ENCODE measurements around the gene NEU2. TPM values are rescaled to one million over a fixed set of nuclear protein-coding genes. Genes with fewer than 3 reads are reported as not detected.
A peak's percentile ranks its signal among the peaks of the same experiment; 100 is the strongest.

The NEU2 gene
- total RNA-seq, 4 donors from 2014 or later = not detected

DNA sequence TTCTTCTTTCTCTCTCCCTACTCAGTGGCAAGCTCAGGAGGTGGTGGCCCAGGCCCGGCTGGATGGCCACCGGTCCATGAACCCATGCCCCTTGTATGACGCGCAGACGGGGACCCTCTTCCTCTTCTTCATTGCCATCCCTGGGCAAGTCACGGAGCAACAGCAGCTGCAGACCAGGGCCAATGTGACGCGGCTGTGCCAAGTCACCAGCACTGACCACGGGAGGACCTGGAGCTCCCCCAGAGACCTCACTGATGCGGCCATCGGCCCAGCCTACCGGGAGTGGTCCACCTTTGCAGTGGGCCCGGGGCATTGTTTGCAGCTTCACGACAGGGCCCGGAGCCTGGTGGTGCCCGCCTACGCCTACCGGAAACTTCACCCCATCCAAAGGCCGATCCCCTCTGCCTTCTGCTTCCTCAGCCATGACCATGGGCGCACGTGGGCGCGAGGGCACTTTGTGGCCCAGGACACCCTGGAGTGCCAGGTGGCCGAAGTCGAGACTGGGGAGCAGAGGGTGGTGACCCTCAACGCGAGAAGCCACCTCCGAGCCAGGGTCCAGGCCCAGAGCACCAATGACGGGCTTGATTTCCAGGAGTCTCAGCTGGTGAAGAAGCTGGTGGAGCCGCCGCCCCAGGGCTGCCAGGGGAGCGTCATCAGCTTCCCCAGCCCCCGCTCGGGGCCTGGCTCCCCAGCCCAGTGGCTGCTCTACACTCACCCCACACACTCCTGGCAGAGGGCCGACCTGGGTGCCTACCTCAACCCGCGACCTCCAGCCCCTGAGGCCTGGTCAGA, 1.8 kb downstream of the NEU2 start:
- DNase-seq (ENCODE audit: low spot score) (no peak), ATAC-seq (ENCODE audit: low FRiP score) (no peak)
- TF ChIP-seq CTCF (IDR thresholded peaks at IDR 0.05) = no peak

- DNase-seq (ENCODE audit: low spot score) (no peak), ATAC-seq (ENCODE audit: low FRiP score) (no peak)
- TF ChIP-seq CTCF (IDR thresholded peaks at IDR 0.05) = no peak
Observed at GRCh38 chr2:233035426-233036161, 3.1 kb downstream of the NEU2 start.

DNA sequence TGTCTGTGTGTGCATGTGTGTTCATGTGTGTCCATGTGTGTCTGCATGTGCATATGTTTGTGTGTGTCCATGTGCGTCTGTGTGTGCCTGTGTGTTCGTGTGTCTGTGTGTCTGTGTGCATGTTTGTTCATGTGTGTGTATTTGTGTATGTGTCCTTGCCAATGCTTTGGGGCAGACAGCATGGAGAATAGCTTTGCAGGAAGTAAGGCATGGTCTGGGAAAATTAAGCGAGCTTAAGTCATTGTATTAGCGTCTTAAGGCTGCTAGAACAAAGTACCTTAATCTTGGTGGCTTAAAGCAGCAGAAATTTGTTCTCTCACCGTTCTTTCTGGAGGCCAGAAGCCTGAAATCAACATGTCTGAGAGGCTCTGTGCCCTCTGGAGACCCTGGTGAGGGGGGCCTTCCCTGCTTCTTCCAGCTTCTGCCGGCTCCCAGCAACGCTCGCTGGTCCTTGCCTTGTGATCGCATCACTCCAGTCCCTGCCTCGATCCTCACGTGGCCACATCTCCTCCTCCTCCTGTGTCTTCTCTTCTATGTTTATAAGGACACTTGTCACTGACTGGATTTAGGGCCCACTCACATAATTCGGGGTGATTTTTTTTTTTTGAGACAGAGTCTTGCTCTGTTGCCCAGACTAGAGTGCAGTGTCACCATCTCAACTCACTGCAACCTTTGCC, 3.8 kb downstream of the NEU2 start:
- ATAC-seq (ENCODE audit: low FRiP score) (no peak), DNase-seq (ENCODE audit: low spot score) (no peak)
- no peak for TF ChIP-seq CTCF (IDR thresholded peaks at IDR 0.05)

- DNase-seq (ENCODE audit: low spot score) (no peak), ATAC-seq (ENCODE audit: low FRiP score) (no peak)
Observed at GRCh38 chr2:233037078-233037477, 4.6 kb downstream of the NEU2 start.

DNA sequence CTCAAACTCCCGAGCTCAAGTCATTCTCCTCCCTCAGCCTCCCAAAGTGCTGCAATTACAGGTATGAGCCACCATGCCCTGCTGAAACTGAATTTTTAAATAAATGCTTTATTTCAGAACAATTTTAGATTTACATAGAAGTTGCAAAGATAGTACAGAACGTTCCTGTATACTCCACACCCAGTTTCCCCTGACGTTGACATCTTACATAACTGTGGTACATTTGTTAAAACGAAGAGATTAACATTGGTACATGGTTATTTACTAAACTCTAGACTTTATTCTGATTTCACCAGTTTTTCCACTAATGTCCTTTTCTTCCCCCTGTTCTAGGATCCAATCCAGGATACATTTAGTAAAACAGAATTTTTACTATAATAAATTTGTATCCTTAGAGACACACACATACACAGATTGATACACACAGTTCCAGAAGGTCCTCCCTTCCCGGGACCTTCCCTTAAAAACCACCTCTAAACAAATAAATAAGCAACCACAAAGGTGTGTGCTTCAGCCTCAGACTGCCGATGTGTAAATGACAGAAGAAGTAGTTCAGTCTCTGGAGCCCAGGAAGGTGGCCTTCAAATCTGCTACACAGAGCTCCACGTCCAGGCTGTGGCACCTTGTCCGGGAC, 6.9 kb downstream of the NEU2 start:
- TF ChIP-seq CTCF (IDR thresholded peaks at IDR 0.05) = no peak
- no peak for ATAC-seq (ENCODE audit: low FRiP score)
- DNase-seq (ENCODE audit: low spot score) = no peak

More at GRCh38 chr2:233037078-233037477, 4.6 kb downstream of the NEU2 start:
- no peak for TF ChIP-seq CTCF (IDR thresholded peaks at IDR 0.05)

- no peak for TF ChIP-seq CTCF (IDR thresholded peaks at IDR 0.05)
- ATAC-seq (ENCODE audit: low FRiP score) (peak; percentile 34), DNase-seq (ENCODE audit: low spot score) (no peak)
Observed at GRCh38 chr2:233039846-233040530, 7.5 kb downstream of the NEU2 start.

Data from omental fat pad (tissue), 4 donors.